ENCODE data around the gene LRP1B. TPM values are rescaled to one million over a fixed set of nuclear protein-coding genes. Genes with fewer than 3 reads are reported as not detected.

Gene LRP1B
- total RNA-seq, 4 donors from 2014 or later = 0.42 to 0.71 (median 0.65) TPM

GRCh38 chr2:141529659-141530058 lies 601.2 kb downstream of the LRP1B start:
- peaks cover 0 to 3% (median 0%) of the 10 kb centered on the region in 4 donors for H3K4me1 ChIP-seq
- no peak overlapping the region for H3K27ac ChIP-seq (replicated peaks in 1 of 4)
- H3K27me3 ChIP-seq = no peaks in the 10 kb centered on the region
- WGBS = 63% methylated on average over 1 of the region's 1 CpG
- intact Hi-C loops (cut with DNase I) = no loop called here
- DNase-seq (ENCODE audit: extremely low spot score) = no peak
- no peaks in the 10 kb centered on the region for H3K9me3 ChIP-seq
- no peaks in the 10 kb centered on the region for H3K36me3 ChIP-seq
- TF ChIP-seq POLR2AphosphoS5 (IDR thresholded peaks at IDR 0.05) (no peak), POLR2A (IDR thresholded peaks at IDR 0.05; ENCODE audit: low read depth) (no peak), EP300 (IDR thresholded peaks at IDR 0.05) (no peak), CTCF (IDR thresholded peaks at IDR 0.05) (no peak)
- H3K4me3 ChIP-seq = no peak overlapping the region

- 40% methylated on average over 5 of the region's 5 CpGs for WGBS
- TF ChIP-seq CTCF (IDR thresholded peaks at IDR 0.05) (no peak), POLR2AphosphoS5 (IDR thresholded peaks at IDR 0.05) (no peak), EP300 (IDR thresholded peaks at IDR 0.05) (no peak), POLR2A (IDR thresholded peaks at IDR 0.05; ENCODE audit: low read depth) (no peak)
- no peak overlapping the region for H3K27ac ChIP-seq (replicated peaks in 1 of 4)
- no peak overlapping the region for H3K4me3 ChIP-seq
- H3K9me3 ChIP-seq = no peaks in the 10 kb centered on the region
- H3K27me3 ChIP-seq = no peaks in the 10 kb centered on the region
- no peaks in the 10 kb centered on the region for H3K4me1 ChIP-seq
- DNase-seq (ENCODE audit: extremely low spot score) = no peak
- H3K36me3 ChIP-seq = no peaks in the 10 kb centered on the region
- intact Hi-C loops (cut with DNase I) = no loop called here
Measured at GRCh38 chr2:141528990-141529389, 601.8 kb downstream of the LRP1B start.

GRCh38 chr2:141526760-141527159 lies 604.1 kb downstream of the LRP1B start:
- no peaks in the 10 kb centered on the region for H3K36me3 ChIP-seq
- intact Hi-C loops (cut with DNase I) = no loop called here
- no peaks in the 10 kb centered on the region for H3K9me3 ChIP-seq
- DNase-seq (ENCODE audit: extremely low spot score) = no peak
- H3K4me3 ChIP-seq = no peak overlapping the region
- no peaks in the 10 kb centered on the region for H3K27me3 ChIP-seq
- no peak overlapping the region for H3K27ac ChIP-seq (replicated peaks in 1 of 4)
- no peak for TF ChIP-seq CTCF (IDR thresholded peaks at IDR 0.05)
- no peak for TF ChIP-seq EP300 (IDR thresholded peaks at IDR 0.05)
- TF ChIP-seq POLR2A (IDR thresholded peaks at IDR 0.05; ENCODE audit: low read depth) = no peak
- TF ChIP-seq POLR2AphosphoS5 (IDR thresholded peaks at IDR 0.05) = no peak
- H3K4me1 ChIP-seq = no peaks in the 10 kb centered on the region
- WGBS = 91% methylated on average over 2 of the region's 2 CpGs

- TF ChIP-seq EP300 (IDR thresholded peaks at IDR 0.05) (no peak), CTCF (IDR thresholded peaks at IDR 0.05) (no peak), POLR2AphosphoS5 (IDR thresholded peaks at IDR 0.05) (no peak), POLR2A (IDR thresholded peaks at IDR 0.05; ENCODE audit: low read depth) (no peak)
- no peak overlapping the region for H3K27ac ChIP-seq (replicated peaks in 1 of 4)
- intact Hi-C loops (cut with DNase I) = no loop called here
- H3K36me3 ChIP-seq = no peaks in the 10 kb centered on the region
- no peak for DNase-seq (ENCODE audit: extremely low spot score)
- H3K27me3 ChIP-seq = no peaks in the 10 kb centered on the region
- no peaks in the 10 kb centered on the region for H3K4me1 ChIP-seq
- no peak overlapping the region for H3K4me3 ChIP-seq
- 64% methylated on average over 3 of the region's 3 CpGs for WGBS
- H3K9me3 ChIP-seq = no peaks in the 10 kb centered on the region
Measured at GRCh38 chr2:141524777-141525176, 606.0 kb downstream of the LRP1B start.

GRCh38 chr2:141523199-141523598 lies 607.6 kb downstream of the LRP1B start:
- no peaks in the 10 kb centered on the region for H3K9me3 ChIP-seq
- no peaks in the 10 kb centered on the region for H3K27me3 ChIP-seq
- TF ChIP-seq CTCF (IDR thresholded peaks at IDR 0.05) (no peak), POLR2A (IDR thresholded peaks at IDR 0.05; ENCODE audit: low read depth) (no peak), POLR2AphosphoS5 (IDR thresholded peaks at IDR 0.05) (no peak), EP300 (IDR thresholded peaks at IDR 0.05) (no peak)
- intact Hi-C loops (cut with DNase I) = no loop called here
- no peaks in the 10 kb centered on the region for H3K4me1 ChIP-seq
- no peaks in the 10 kb centered on the region for H3K36me3 ChIP-seq
- DNase-seq (ENCODE audit: extremely low spot score) = no peak
- H3K4me3 ChIP-seq = no peak overlapping the region
- H3K27ac ChIP-seq (replicated peaks in 1 of 4) = no peak overlapping the region

Data from esophagus muscularis mucosa (tissue), 4 donors.